ENCODE results near the gene ST7.
"Not testable (repeated sequence)": the region's sequence is repeated elsewhere in the genome, so short reads cannot be mapped to it uniquely, and the experiment has no call there.

The ST7 gene

GRCh38 chr7:117122036-117122435 is 168.7 kb downstream of the ST7 start:
- ATAC-seq: not testable (repeated sequence)

- no peak for TF ChIP-seq TSHZ2 (CRISPR knock-in tag; IDR thresholded peaks at IDR 0.05)
- ATAC-seq: no peak
Measured at GRCh38 chr7:117122536-117122935, 169.2 kb downstream of the ST7 start.

GRCh38 chr7:117123311-117123926 is 170.1 kb downstream of the ST7 start:
- TF ChIP-seq ZC3H10 (CRISPR knock-in tag; IDR thresholded peaks at IDR 0.05) (no peak), TOX (CRISPR knock-in tag; IDR thresholded peaks at IDR 0.05; ENCODE audit: borderline replicate concordance) (no peak), ISL1 (CRISPR knock-in tag; IDR thresholded peaks at IDR 0.05) (no peak), OSR1 (CRISPR knock-in tag; IDR thresholded peaks at IDR 0.05) (no peak), ZFP30 (CRISPR knock-in tag; IDR thresholded peaks at IDR 0.05) (no peak), ZNF565 (CRISPR knock-in tag; conservative IDR thresholded peaks at IDR 0.05; ENCODE audit: low read depth) (no peak), ESRRG (CRISPR knock-in tag; IDR thresholded peaks at IDR 0.05) (no peak), ZNF70 (CRISPR knock-in tag; IDR thresholded peaks at IDR 0.05) (no peak), CREB5 (CRISPR knock-in tag; IDR thresholded peaks at IDR 0.05; ENCODE audit: low read depth) (no peak), RARB (CRISPR knock-in tag; IDR thresholded peaks at IDR 0.05) (no peak), ZFP3 (CRISPR knock-in tag; IDR thresholded peaks at IDR 0.05) (no peak), ZNF8 (CRISPR knock-in tag; IDR thresholded peaks at IDR 0.05) (no peak), CSDC2 (CRISPR knock-in tag; IDR thresholded peaks at IDR 0.05) (no peak)
- no peak for ATAC-seq

GRCh38 chr7:117124591-117125220 is 171.4 kb downstream of the ST7 start:
- peak; percentile 92 for ATAC-seq
- TF ChIP-seq ZFP3 (CRISPR knock-in tag; IDR thresholded peaks at IDR 0.05) (peak; percentile 41; the same call in 1 of the 2 replicates), CSDC2 (CRISPR knock-in tag; IDR thresholded peaks at IDR 0.05) (peak; percentile 81; the same call in 1 of the 2 replicates), SNAI2 (CRISPR knock-in tag; IDR thresholded peaks at IDR 0.05) (no peak), PATZ1 (CRISPR knock-in tag; IDR thresholded peaks at IDR 0.05; ENCODE audit: borderline replicate concordance) (0 out of 2 replicates have a peak, but pooled peaks have one; percentile 55), ISL1 (CRISPR knock-in tag; IDR thresholded peaks at IDR 0.05) (peak; percentile 84), CREB5 (CRISPR knock-in tag; IDR thresholded peaks at IDR 0.05; ENCODE audit: low read depth) (peak; percentile 91)

- TF ChIP-seq CSRNP3 (CRISPR knock-in tag; IDR thresholded peaks at IDR 0.05) (no peak), ZC3H10 (CRISPR knock-in tag; IDR thresholded peaks at IDR 0.05) (no peak), ZNF70 (CRISPR knock-in tag; IDR thresholded peaks at IDR 0.05) (no peak), GLIS3 (CRISPR knock-in tag; IDR thresholded peaks at IDR 0.05) (no peak), RARB (CRISPR knock-in tag; IDR thresholded peaks at IDR 0.05) (no peak), TSHZ2 (CRISPR knock-in tag; IDR thresholded peaks at IDR 0.05) (no peak), OSR1 (CRISPR knock-in tag; IDR thresholded peaks at IDR 0.05) (no peak), ZNF565 (CRISPR knock-in tag; conservative IDR thresholded peaks at IDR 0.05; ENCODE audit: low read depth) (no peak), TOX (CRISPR knock-in tag; IDR thresholded peaks at IDR 0.05; ENCODE audit: borderline replicate concordance) (no peak)
- ATAC-seq: no peak
Measured at GRCh38 chr7:117126676-117127075, 173.4 kb downstream of the ST7 start.

Data from SK-N-SH treated with all-trans-retinoic acid at 6 μM for 48 hours (cell line).